ENCODE data around the gene PCSK7.
"Not testable (repeated sequence)": the region's sequence is repeated elsewhere in the genome, so short reads cannot be mapped to it uniquely, and the experiment has no call there.

The PCSK7 gene

GRCh38 chr11:117198613-117199012, 33.3 kb downstream of the PCSK7 start:
- no peak for DNase-seq (ENCODE audit: low spot score)

DNA sequence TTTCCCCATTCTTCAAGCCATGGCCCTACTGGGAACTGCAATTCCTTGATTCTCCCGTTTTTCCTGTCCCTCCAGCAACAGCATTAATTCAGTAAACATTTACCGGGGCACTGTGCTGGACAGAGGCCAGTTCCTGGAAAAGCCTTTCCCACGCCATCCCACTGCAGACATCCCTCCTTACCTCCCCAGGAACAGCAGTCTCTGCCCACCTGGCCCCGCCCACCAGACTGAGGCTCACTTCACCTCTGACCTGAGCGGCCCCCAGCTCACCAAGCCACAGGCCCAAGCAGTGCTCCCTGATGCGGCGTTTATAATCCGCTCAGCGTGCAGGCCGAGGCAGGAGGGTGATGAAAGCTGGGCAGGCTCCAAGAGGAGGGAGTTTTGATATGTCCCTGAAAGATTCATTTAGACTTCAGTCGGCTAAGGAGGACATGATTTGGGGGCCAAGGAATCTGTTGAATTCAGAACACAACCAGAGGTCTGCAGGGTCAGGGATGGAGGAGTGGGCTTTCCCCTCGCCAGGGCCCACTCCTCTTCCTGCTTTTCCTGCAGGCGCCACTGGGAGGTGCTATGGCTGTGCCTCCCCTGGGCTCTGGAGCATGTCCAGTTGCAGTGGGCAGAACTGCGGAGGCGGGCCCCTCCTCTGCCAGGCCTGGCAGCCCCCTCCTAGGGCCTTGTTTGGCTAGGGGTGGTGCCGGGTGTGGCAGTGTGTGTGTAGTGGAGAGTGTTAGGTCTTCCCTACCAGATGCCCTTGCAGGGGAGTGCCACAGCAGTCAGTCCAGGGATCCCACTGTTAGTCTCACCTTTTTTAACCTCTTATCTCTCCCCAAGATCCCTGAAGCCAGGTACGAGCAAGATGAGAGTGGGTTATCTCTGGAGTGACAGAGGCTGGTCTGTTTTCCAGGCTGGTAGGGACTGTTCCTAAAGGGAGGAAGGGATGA, 34.1 kb downstream of the PCSK7 start:
- no peak for DNase-seq (ENCODE audit: low spot score)

DNA sequence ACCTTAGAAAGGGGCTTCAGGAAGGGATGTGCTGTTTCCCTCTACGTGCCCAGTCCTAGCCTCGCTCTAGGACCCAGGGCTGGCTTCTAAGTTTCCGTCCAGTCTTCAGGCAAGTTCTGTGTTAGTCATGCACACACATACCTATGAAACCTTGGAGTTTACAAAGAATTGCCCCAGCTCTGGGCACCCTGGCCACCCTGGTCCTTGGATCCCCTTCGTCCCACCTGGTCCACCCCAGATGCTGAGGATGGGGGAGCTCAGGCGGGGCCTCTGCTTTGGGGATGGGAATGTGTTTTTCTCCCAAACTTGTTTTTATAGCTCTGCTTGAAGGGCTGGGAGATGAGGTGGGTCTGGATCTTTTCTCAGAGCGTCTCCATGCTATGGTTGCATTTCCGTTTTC, 34.9 kb downstream of the PCSK7 start:
- no peak for DNase-seq (ENCODE audit: low spot score)

DNA sequence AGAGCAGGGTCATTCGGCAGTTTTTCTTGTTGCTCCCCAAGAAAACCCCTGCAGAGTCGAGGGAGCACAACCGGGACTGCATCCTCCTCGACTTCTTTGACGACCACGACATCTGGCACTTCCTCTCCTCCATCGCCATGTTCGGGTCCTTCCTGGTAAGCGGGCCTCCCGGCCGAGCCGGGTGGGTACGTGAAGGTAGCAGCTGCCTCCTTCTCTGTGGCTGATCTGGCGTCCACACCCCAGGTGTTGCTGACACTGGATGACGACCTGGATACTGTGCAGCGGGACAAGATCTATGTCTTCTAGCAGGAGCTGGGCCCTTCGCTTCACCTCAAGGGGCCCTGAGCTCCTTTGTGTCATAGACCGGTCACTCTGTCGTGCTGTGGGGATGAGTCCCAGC, 36.1 kb downstream of the PCSK7 start:
- DNase-seq (ENCODE audit: low spot score), result no peak

GRCh38 chr11:117195258-117195657, 36.6 kb downstream of the PCSK7 start:
- no peak for DNase-seq (ENCODE audit: low spot score)

DNA sequence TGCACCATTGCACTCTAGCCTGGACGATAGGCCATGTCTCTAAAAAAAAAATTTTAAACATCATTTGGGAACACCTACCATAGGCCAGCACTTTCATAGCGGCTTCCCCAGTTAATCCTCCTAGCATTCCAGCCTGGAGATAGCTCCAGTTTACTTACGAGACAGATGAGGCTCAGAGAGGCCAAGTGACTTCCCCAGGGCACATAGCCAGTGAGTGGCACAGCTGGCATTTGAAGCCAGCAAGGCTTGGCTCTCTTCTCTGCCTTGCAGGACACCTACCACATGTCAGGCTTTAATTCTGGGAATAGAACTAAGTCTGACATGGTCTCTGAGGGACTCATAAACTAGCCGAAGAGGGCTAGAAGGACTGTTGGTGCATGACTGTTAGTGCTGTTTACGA, 37.6 kb downstream of the PCSK7 start:
- DNase-seq (ENCODE audit: low spot score), result no peak

GRCh38 chr11:117193130-117194020, 38.5 kb downstream of the PCSK7 start:
- no peak for DNase-seq (ENCODE audit: low spot score)

DNA sequence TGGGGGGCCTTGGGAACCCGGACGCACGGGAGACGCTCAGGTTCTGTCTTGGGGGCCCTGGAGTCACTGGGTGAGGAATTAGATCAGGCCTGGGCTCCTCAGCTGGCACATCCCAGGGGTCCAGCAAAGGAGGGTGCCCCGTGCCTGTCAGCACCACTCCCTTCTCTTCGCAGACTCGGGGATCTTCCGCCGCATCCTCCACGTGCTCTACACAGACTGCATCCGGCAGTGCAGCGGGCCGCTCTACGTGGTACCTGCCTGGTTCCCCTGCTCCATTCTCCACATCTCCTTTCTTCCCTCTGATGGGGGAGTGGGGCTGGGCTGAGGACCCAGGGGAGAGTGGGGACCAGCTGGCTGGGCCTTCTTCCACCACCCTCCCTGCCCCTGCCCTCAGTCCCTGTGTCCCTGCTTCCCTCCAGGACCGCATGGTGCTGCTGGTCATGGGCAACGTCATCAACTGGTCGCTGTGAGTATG, 39.4 kb downstream of the PCSK7 start:
- no peak for DNase-seq (ENCODE audit: low spot score)

DNA sequence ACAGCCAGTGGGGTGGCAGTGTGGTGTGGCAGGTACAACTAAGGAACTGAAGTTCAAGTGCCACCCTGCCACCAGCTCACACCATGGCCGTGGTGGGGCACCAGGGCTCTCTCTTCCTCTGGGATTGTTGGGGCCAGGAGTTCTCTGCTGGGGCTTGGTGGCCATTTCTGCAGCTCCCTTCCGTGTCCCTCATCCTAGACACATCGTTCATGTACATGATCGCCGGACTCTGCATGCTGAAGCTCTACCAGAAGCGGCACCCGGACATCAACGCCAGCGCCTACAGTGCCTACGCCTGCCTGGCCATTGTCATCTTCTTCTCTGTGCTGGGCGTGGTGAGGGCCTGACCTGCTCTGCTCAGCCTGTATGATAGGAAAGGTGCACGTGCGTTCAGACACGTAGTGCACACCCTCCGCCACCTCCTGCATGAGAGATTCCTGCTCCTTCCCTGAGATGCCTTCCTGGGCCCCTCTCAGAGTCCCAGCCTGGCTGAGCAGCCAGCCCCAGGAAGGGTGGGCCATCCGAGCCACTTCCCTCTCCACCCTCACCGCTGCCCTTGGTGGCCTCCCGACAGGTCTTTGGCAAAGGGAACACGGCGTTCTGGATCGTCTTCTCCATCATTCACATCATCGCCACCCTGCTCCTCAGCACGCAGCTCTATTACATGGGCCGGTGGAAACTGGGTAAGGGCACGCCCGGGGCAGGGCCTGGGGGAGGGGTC, 40.0 kb downstream of the PCSK7 start:
- DNase-seq (ENCODE audit: low spot score), result no peak

- no peak for DNase-seq (ENCODE audit: low spot score)
Measured at GRCh38 chr11:117189941-117190544, 41.8 kb downstream of the PCSK7 start.

- DNase-seq (ENCODE audit: low spot score), result no peak
Measured at GRCh38 chr11:117189191-117189940, 42.5 kb downstream of the PCSK7 start.

DNA sequence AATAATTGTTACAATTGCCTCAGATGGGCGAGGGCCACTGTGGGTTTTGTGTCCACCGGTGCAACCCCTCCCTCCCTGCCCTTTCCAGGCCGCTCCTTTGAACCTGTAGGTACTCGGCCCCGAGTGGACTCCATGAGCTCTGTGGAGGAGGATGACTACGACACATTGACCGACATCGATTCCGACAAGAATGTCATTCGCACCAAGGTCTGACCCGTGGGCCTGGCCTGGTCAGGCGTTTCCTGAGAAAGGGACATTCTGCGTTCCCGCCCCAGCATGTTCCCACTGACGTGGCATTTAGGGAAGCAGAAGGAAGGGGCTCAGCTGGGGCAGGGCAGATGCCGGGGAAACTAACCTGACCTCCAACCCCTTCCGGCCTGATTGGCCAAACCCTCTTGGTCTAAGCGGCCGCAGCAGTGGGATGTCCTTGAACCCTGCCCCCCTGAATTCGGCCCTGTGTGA, 43.2 kb downstream of the PCSK7 start:
- no peak for DNase-seq (ENCODE audit: low spot score)

GRCh38 chr11:117187799-117188481, 43.9 kb downstream of the PCSK7 start:
- DNase-seq (ENCODE audit: low spot score), result no peak

DNA sequence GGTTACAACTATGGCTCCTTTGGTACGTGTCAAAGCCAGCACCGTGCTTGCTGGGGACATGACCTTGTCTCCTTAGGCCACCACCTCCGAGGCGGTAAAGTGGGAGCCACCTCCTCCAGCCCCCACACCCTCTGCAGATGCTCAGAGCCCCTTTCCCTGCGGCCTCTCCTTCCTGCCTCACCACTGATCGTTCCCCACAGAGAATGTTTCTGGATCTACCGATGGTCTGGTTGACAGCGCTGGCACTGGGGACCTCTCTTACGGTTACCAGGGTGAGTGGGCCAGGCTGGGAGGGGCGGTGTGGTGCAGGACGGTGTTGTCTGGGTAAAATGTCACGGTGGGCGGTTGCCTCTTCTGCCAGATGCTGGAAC, 44.5 kb downstream of the PCSK7 start:
- DNase-seq (ENCODE audit: low spot score), result no peak

GRCh38 chr11:117187007-117187406, 44.9 kb downstream of the PCSK7 start:
- DNase-seq (ENCODE audit: low spot score), result no peak

- no peak for DNase-seq (ENCODE audit: low spot score)
Measured at GRCh38 chr11:117186431-117186761, 45.5 kb downstream of the PCSK7 start.

GRCh38 chr11:117185736-117186430, 46.0 kb downstream of the PCSK7 start:
- DNase-seq (ENCODE audit: low spot score), result no peak

GRCh38 chr11:117183724-117184349, 48.0 kb downstream of the PCSK7 start:
- no peak for DNase-seq (ENCODE audit: low spot score)

DNA sequence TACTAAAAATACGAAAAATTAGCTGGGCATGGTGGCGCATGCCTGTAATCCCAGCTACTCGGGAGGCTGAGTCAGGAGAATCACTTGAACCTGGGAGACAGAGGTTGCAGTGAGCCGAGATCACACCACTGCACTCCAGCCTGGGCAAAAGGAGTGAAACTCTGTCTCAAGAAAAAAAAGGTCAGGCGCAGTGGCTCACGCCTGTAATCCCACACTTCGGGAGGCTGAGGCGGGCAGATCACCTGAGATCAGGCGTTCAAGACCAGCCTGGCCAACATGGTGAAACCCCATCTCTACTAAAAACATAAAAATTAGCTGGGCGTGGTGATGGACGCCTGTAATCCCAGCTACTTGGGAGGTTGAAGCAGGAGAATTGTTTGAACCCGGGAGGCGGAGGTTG, 48.7 kb downstream of the PCSK7 start:
- not testable (repeated sequence) for DNase-seq (ENCODE audit: low spot score)

Data from HuH-7.5 (cell line).